Stimulated activated CD8-positive, alpha-beta memory T cell treated with anti-CD3 and anti-CD28 coated beads, Interleukin-12 subunit alpha, Interleukin-12 subunit beta, amount 100 ng/mL, for 1 hour (primary cell): Measurements from ENCODE around the gene POLE.

Source experiments
- DNase-seq: peaks from one replicate; pipeline ENCODE4 v3.0.0-alpha.2; 2020; ENCODE audit warnings: low read depth

The POLE gene

DNA sequence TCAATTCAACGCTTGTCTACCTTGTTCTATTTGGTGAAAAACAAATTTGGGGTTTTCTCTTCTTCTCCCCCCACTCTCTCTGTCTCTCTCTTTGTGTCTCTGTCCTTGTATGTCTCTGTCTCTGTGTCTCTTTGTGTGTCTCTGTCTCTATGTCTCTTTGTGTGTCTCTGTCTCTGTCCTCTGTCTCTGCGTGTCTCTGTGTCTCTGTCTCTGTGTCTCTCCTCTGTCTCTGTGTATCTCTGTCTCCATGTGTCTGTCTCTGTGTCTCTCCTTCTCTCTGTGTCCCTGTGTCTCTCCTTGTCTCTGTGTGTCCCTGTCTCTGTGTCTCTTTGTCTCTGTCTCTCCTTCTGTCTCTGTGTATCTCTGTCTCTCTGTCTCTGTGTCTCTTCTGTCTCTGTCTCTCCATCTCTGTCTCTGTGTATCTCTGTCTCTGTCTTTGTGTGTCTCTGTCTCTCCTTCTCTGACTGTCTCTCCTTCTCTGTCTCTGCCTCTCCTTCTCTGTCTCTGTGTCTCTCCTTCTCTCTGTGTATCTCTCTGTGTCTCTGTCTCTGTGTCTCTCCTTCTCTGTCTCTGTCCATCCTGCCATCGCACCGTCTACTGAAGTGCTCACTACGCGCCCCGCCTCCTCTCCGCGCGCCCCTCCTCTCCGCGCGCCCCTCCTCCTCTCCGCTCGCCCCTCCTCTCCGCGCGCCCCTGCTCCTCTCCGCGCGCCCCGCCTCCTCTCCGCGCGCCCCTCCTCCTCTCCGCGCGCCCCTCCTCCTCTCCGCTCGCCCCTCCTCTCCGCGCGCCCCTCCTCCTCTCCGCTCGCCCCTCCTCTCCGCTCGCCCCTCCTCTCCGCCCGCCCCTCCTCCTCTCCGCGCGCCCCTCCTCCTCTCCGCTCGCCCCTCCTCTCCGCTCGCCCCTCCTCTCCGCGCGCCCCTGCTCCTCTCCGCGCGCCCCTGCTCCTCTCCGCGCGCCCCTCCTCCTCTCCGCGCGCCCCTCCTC is 89.5 kb downstream of the POLE start:
- DNase-seq, result no peak

DNA sequence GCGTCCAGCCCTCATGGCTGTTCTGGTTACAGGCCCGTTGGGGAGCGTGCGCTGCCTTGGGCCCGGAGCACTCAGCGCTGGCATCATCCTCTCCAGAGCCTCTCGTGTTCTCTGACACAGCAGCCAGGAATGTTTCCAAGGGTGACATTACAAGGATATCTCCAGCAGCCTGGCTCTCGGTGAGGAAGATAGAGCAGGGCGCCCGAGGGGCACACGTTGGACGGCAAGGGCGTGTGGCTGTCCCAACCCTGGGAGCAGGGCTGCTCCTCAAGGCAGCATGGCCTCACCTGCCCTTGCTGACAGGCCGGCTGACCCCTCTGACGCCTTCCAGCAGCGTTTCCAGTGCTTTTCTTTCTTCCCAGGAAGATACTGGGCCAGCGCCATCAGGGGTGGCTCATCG is 91.1 kb downstream of the POLE start:
- no peak for DNase-seq

DNA sequence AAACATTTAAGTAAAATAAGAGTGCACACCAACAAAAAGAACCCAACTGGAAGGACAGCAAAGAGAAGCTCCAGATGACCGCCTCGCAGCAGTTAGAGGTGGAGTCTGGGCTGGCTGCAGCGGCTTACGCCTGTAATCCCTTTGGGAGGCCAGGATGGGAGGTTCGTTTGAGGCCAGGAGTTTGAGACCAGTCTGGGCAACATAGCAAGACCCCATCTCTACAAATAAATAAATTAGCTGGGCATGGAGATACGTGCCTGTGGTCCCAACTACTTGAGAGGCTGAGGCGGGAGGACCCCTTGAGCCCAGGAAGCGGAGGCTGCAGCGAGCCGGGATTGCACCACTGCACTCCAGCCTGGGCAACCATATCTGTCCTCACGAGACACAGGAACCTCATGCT is 92.0 kb downstream of the POLE start:
- no peak for DNase-seq

DNA sequence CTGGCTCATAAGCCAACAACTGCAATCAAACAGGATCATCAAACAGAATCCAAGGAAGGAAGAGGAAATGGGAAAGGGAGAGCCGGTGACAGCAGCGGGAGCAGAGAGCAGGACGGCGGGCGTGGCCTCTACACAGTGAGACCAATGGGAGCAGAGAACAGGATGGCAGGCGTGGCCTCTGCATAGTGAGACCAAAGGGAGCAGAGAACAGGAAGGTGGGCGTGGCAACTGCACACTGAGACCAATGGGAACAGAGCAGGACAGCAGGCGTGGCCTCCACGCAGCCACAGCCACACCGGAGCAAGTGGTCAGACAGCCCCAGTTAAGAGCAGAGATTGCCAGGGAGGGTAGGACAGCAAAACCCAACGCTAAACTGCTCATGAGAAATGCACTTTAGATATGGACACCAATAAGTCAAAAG is 93.2 kb downstream of the POLE start:
- DNase-seq, result no peak

DNA sequence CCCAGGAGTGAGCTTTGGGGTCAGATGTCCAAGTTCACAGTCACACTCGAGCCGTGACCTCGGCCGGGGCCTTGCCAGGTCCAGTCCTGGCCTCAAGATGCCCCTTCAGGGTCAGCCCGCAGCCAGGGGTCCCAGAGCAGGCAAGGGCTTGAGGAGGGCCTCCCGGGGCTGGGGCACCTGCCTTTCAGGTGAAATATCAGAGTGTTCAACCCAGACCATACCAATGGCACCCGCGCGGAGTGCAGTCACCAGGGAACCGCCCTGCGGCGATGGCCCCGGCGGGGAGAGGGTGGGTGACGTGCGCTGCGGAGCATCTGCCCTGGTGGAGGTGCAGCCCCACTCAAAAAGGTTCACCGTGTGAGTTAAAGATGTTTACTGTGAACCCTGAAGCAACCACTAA is 93.6 kb downstream of the POLE start:
- DNase-seq, result no peak

DNA sequence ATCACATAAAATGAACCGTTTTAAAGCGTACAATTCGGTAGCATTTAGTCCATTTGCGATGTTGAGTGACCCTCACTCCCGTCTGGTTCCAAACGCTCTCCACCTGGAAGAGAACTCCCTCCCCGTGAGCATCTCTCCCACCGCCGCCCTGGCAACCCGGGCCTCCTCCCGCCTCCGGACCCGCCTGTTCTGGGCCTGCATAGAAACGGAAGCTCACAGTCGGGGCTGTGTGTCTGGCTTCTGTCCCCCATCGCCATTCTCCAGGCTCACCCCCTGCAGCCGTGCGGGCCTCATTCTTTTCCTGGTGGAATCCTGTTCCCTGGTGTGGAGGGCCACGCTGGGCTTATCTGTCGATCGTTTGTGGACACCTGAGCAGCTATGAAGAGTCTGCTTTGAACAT is 94.1 kb downstream of the POLE start:
- no peak for DNase-seq

DNA sequence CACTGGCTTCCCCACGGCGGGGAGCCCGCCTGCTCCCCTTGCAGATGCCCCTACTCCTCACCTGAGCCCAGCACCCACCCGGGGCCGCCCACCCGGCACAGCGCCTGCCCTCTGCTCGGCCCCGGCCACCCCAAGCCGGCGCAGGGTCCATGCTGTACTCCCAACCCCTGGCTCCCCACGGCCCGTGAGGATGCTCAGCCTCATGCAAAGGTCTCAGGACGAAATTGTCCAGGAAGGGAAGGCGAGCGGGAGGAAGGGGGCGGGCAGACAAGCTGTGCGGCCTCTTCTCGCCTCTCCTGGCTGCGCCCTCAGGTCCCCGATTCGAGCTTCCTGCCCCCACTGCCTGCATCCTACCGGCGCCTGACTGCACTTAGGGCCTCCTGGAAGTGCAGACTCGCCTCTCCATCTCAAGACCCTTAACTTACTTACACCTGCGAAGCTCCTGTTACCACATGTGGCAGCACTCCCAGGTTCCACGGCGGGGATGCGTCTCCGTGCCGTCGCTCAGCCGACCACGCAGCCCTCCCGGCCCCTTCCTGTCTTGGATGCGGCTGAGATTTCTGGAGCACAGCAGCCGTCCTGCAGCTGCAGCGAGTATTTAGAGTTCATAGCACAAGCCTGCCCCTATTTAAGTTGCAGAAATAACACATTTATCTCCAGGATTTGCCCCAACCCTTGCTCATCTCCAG is 94.7 kb downstream of the POLE start:
- no peak for DNase-seq

DNA sequence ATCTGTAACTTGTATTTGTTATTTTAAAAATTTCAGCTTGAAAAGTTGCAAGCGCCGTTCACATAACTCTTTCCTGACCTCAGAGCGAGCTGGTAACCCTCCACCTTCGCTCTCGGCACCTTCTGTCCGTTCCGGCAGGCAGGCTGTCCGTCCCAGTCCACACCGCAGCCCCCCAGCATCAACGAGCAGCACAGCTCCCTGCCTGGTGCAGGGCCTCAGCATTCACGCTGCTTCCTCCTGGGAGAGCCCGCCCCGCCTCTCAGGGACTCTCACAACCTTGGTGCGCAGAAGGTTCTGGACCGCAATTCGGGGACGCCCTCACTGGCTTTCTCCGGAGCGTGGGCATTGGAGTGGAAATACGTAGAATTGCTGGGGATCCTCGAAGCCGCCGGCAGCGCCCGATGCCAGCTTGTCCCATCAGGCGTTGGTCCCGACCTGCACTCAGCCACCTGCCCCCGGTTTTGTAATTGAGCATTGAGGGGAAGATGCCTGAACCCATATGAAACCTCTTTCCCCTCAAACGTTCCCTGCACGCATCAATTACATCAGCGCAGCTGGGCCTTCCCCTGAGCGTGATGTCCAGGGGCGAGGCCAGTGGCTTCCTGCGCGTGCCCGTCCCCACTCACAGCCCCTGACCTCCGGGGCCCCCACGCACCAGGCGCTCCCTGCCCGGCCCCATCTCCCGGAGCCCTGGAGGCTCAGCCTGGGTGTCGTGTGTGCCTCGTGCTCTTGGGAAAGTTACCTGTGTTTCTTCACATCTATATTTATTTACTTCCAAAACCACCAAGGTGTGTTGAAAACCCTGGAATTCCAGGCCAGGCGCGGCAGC is 95.8 kb downstream of the POLE start:
- no peak for DNase-seq

DNA sequence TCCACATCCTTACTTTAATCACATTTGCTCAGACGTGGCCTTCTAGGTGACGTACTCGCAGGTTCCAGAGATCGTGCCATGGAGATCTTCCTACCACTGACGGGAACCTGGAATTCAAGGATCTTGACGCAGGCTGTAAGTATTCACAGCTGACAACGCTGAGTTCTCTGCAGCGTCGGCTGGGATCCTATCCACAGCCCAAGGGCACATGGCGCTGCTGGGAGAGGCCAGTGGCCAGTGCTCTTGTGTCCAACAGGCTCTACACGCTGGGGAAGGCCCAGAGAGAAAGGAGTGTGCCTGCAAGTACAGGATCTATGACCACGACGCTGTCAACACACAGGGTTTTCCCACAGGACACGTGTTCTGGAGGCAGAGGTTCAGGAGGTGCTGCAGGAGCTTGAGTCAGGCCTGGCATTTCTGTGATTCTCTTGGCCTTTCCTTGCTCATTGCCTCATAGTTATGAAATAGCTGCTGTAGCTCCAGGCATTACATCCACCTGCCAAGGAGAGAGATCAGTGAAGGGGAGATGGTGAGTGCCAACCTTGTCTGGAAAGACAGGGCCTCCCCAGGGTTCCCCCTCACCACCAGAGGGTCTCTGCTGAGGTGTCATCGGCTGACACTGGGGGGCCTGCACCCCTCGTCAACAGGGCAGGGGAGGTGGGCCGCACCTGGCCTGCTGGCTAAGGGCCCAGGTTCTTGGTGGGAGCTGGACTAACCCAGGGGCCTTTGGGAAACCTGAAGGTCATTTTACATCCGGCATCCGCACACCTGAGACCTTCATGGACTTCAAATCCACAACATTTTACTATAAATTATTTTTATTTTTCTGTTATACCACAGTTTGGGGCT is 98.1 kb downstream of the POLE start:
- no peak for DNase-seq

DNA sequence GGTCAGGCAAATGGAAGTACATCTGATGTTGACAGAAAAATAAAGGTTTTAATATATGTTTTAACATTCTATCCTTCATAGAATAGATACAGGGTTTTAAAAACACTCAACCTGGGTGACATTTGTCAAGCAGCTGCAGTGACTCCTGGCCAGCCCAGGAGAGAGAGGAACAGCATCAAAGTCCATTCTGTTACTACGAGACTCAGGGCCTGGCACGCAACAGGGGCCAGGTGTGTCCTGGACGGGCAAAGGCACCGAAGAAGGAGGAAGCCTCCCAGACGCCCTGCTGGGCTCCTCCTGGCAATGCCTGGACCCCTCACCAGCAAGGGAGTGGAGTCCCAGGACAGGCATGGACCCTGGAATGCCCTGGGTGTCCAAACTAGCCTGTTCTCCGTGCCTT is 98.8 kb downstream of the POLE start:
- no peak for DNase-seq

DNA sequence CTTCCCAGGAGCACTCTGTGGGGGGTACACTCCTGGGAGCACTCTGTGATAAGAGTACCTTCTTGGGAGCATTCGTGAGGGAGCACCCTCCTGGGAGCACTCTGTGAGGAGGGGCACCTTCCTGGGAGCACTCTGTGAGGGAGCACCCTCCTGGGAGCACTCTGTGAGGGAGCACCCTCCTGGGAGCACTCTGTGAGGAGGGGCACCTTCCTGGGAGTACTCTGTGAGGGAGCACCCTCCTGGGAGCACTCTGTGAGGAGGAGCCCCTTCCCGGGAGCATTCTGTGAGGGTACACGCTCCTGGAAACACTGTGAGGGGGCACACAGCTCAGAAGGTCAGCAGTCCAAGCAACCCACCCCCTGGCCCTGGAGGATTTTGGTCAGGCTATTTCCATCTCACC is 99.4 kb downstream of the POLE start:
- DNase-seq, result no peak

DNA sequence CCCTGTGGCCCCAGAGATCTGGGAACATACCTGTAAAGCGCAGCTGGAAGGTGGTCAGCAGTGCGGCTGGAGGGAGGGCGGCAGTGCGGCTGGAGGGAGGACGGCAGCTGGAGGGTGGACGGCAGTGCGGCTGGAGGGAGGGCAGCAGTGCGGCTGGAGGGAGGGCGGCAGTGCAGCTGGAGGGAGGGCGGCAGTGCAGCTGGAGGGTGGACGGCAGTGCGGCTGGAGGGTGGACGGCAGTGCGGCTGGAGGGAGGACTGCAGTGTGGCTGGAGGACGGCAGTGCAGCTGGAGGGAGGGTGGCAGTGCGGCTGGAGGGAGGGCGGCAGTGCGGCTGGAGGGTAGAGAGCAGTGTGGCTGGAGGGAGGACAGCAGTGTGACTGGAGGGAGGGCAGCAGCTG is 100.2 kb downstream of the POLE start:
- no peak for DNase-seq

DNA sequence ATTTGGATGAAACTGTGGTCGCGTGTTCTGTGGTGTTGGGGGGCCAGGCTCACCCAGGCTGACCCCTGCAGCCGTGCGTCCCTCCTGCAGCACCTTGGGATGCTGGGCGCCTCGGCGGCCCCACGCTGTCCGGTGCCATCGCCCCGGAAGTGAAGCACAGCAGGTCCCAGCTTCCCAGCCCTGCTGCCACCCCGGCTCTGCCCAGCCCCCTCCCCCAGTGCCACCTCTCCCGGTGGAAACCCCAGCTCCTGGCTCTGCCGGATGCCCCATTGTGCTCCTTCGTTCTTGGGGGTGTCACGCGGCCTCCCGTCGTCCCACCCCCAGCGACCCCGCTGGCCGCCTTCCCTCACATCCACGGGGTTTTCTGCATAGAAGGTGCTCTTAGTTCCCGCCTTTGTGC is 102.0 kb downstream of the POLE start:
- DNase-seq, result no peak

DNA sequence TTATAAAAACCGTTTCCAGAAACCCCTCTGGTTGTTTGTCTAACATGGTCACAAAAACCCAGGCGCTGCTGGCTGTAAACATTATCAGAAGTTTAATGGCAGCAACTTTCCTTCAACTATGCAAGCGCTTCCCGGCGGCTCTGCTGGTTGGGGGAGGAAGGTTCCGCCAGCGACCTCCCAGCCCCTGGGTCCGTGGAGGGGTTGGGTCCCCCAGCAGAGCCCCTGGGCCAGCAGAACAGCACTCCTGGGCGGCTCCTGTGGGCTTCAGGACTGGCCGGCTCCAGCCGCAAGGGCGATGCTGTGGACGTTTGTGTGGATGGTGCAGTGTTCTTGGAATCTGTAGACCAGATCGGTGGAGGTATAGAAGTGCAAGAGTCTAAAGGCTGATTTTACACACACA is 102.7 kb downstream of the POLE start:
- no peak for DNase-seq

DNA sequence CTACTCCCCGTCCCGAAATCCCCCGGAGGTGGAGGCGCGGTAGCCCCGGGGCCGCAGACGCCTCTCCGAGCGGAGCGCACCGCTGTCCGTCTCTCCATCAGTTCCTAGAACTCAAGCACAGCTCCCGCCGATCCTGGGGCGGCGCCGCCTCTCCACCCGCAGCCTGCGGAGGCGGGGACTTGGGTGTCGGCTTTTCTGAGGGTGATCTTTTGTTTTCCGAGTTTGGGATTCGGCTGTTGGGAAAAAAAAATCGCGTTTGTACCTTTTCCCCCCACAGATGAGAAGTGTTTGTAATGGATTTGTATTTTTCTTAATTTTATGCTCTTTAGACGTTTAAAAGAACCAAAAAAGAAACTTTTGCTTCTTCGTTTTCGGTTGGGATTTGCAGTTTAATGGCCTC is 103.4 kb downstream of the POLE start:
- no peak for DNase-seq

DNA sequence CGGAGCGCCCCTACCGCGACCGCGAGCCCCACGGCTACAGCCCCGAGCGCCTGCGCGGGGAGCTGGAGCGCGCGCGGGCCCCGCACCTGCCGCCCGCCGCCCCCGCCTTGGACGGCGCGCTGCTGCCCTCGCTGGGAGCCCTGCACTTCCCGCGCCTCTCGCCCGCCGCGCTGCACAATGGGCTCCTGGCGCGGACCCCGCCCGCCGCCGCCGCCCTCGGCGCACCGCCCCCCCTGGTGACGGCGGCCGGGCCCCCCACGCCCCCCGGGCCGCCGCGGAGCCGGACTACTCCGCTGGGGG is 103.8 kb downstream of the POLE start:
- no peak for DNase-seq

DNA sequence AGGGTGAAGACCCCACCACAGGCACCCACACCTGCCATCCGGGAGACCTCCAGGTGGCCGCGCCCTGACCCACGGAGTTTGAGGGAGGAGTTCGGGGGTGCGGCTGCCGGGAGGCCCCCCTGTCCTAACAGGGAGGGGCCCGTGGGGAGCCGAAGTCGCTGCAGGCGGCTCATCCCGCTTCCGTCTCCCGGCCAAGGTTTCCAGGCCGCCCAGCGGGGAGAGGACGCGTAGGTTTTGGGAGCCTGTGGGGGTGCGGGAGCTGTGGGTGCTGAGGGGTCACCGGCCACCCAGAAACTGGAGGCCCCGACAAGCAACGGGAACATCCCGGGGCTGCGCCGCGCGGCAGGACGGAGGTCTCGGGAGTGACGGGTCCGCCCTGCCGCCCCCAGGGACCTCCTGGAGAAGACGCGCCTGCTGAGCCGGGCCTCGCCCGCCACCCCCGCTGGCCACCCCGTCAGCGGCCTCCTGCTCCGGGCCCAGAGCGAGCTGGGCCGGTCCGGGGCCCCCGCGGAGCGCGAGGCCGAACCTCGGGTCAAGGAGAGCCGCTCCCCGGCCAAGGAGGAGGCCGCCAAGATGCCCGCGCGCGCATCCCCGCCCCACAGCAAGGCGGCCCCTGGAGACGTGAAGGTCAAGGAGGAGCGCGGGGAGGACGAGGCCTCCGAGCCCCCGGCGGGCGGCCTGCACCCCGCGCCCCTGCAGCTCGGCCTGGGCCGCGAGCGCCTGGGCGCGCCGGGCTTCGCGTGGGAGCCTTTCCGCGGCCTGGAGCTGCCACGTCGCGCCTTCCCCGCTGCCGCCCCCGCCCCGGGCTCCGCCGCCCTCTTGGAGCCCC is 104.3 kb downstream of the POLE start:
- DNase-seq, result no peak

DNA sequence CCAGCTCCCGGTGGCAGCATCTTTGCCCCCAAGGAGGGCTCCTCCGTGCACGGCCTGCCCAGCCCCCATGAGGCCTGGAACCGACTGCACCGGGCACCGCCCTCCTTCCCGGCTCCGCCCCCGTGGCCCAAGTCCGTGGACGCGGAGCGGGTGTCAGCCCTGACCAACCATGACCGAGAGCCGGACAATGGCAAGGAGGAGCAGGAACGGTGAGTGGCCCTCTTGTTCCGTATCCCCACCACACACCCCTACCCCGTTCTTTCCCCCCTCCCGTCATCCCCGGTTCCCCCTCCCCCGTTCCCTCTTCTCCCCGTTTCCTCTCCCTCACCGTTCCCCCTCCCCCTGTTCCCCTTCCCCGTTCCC is 105.1 kb downstream of the POLE start:
- no peak for DNase-seq

DNA sequence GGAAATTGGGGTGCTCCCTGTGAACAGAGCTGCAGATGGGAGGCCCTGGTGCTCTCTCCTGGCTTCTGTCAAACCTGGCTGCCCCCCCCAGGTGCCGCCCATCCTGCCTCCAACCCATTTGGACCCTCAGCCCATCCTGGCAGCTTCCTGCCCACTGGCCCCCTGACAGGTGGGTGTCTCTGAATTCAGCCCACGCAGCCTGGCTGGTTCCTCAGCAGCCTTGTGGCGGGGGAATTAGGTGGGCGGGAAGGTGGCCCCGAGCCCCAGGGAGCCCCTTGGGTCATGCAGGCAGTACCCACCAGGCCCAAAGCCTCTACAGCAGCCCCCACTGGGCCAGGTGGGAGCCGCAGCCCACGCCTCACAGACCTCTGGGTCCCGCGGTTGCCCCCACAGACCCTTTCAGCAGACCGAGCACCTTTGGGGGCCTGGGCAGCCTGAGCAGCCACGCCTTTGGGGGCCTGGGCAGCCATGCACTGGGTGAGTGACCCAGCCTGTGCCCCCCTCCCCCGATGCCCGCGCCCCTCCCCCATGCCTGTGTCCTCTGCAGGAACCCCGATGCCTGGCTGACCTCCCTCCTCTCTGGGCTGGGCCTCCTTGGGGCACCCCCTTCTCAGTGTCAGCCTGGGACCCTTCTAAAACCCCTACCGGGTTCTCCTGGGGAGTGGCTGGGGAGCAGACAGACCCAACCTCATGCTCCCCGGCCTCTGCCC is 105.6 kb downstream of the POLE start:
- DNase-seq, result no peak

DNA sequence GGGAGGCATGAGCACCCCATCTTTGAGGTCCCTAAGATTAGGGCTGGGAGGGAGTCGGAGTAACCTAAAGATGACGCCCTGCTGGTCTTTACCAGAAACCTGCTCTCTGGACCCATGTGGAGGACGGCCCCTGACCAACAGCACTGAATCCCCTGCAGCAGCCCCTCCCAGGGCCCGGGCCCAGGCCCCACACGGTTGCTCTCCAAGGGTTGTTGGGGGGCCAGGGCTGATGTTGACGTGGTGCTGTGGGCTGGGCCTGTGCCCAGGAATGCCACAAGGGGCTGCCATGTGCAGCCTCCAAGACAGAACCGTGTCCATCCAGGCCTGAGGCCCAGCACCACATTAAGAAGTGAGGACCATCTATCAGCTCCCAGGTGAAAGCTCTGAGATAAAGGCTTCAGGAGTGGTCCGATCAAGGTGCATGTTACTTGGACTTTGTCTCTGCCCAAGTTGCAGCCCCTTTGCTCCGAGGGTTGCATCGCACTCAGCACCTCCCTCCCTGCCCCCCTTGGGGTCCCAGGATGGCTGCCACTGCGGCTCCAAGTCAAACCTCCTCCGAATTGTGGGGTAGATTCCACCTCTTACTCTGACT is 106.3 kb downstream of the POLE start:
- no peak for DNase-seq
